GM18498 (cell line): ENCODE data around the gene ZNF672.
A peak's percentile ranks its signal among the peaks of the same experiment; 100 is the strongest.
"Not testable (repeated sequence)": the region's sequence is repeated elsewhere in the genome, so short reads cannot be mapped to it uniquely, and the experiment has no call there.

Experiments used
- ATAC-seq: cut with Tn5 transposase; IDR thresholded peaks from one replicate; pipeline ENCODE4 v1.9.1; 2021; ENCODE audit warnings: mild to moderate bottlenecking, moderate library complexity; ENCODE audit not compliant: unreplicated experiment

ZNF672 gene

GRCh38 chr1:248837781-248838356 is at the start of gene ZNF672:
ZNF672 (plus strand) TSS chr1:248838224; CDS start chr1:248847275, 9,051 bp downstream.
- ATAC-seq = peak; percentile 87

GRCh38 chr1:248788327-248788726 is 49.7 kb upstream of the ZNF672 start:
- no peak for ATAC-seq

GRCh38 chr1:248789337-248789736 is 48.7 kb upstream of the ZNF672 start:
- not testable (repeated sequence) for ATAC-seq

GRCh38 chr1:248790456-248790855 is 47.6 kb upstream of the ZNF672 start:
- no peak for ATAC-seq

GRCh38 chr1:248791010-248791409 is 47.0 kb upstream of the ZNF672 start:
- ATAC-seq = no peak

GRCh38 chr1:248792342-248792741 is 45.7 kb upstream of the ZNF672 start:
- ATAC-seq = peak; percentile 56

GRCh38 chr1:248793592-248793991 is 44.4 kb upstream of the ZNF672 start:
- ATAC-seq = peak; percentile 83

GRCh38 chr1:248794663-248795062 is 43.4 kb upstream of the ZNF672 start:
- not testable (repeated sequence) for ATAC-seq

- ATAC-seq = no peak
Measured at GRCh38 chr1:248798791-248799190, 39.2 kb upstream of the ZNF672 start.

- ATAC-seq = no peak
Measured at GRCh38 chr1:248800459-248800858, 37.6 kb upstream of the ZNF672 start.

- no peak for ATAC-seq
Measured at GRCh38 chr1:248802454-248802853, 35.6 kb upstream of the ZNF672 start.

- ATAC-seq = not testable (repeated sequence)
Measured at GRCh38 chr1:248803501-248803900, 34.5 kb upstream of the ZNF672 start.

- peak; percentile 85 for ATAC-seq
Measured at GRCh38 chr1:248804771-248805681, 33.0 kb upstream of the ZNF672 start.

GRCh38 chr1:248805876-248806275 is 32.1 kb upstream of the ZNF672 start:
- ATAC-seq = no peak

GRCh38 chr1:248807067-248807737 is 30.8 kb upstream of the ZNF672 start:
- ATAC-seq = peak; percentile 53

- no peak for ATAC-seq
Measured at GRCh38 chr1:248808876-248809275, 29.1 kb upstream of the ZNF672 start.

- ATAC-seq = no peak
Measured at GRCh38 chr1:248810000-248810726, 27.9 kb upstream of the ZNF672 start.

- no peak for ATAC-seq
Measured at GRCh38 chr1:248810727-248811513, 27.1 kb upstream of the ZNF672 start.

- ATAC-seq = no peak
Measured at GRCh38 chr1:248811514-248812490, 26.2 kb upstream of the ZNF672 start.
